ENCODE measurements around the gene F3.

F3 gene

DNA sequence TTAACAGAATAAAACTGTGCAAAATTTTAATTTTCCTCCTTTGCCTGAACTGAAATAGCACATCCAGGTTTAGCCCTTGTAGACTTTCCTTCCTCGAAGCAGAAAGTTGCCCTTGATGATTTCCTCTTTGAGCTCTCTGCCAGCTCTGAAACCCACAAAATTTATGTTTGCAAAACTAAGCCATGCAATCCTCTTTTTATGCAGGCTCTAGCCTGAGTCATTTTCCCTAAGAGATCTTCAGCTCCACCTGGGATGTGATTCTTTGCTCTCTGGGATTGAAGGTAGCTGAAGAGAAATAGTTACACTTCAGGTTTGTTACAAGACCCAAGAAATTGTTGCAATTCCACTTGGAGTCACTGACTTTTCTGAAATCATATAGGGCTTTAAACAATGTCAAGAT, 1.4 kb upstream of the F3 start:
- no peak overlapping the region for H3K4me3 ChIP-seq (ENCODE audit: low read depth, low read length)
- TF ChIP-seq, protein P1, sequence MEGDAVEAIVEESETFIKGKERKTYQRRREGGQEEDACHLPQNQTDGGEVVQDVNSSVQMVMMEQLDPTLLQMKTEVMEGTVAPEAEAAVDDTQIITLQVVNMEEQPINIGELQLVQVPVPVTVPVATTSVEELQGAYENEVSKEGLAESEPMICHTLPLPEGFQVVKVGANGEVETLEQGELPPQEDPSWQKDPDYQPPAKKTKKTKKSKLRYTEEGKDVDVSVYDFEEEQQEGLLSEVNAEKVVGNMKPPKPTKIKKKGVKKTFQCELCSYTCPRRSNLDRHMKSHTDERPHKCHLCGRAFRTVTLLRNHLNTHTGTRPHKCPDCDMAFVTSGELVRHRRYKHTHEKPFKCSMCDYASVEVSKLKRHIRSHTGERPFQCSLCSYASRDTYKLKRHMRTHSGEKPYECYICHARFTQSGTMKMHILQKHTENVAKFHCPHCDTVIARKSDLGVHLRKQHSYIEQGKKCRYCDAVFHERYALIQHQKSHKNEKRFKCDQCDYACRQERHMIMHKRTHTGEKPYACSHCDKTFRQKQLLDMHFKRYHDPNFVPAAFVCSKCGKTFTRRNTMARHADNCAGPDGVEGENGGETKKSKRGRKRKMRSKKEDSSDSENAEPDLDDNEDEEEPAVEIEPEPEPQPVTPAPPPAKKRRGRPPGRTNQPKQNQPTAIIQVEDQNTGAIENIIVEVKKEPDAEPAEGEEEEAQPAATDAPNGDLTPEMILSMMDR (IDR thresholded peaks at IDR 0.05; ENCODE audit: low read depth, low read length, missing control alignments): no peak
- DNase-seq (ENCODE audit: low read depth): no peak

- TF ChIP-seq, protein P1 (IDR thresholded peaks at IDR 0.05; ENCODE audit: low read depth, low read length, missing control alignments): no peak
- H3K4me3 ChIP-seq (ENCODE audit: low read depth, low read length): peak overlapping the region; percentile 56
- no peak for DNase-seq (ENCODE audit: low read depth)
Observed at GRCh38 chr1:94542088-94542870, 720 bp upstream of the F3 start.

GRCh38 chr1:94540440-94541245, 916 bp downstream of the F3 start:
- TF ChIP-seq, protein P1 (IDR thresholded peaks at IDR 0.05; ENCODE audit: low read depth, low read length, missing control alignments): no peak
- no peak for DNase-seq (ENCODE audit: low read depth)
- peak overlapping the region; percentile 56; the same call in 1 of the 2 replicates for H3K4me3 ChIP-seq (ENCODE audit: low read depth, low read length)

DNA sequence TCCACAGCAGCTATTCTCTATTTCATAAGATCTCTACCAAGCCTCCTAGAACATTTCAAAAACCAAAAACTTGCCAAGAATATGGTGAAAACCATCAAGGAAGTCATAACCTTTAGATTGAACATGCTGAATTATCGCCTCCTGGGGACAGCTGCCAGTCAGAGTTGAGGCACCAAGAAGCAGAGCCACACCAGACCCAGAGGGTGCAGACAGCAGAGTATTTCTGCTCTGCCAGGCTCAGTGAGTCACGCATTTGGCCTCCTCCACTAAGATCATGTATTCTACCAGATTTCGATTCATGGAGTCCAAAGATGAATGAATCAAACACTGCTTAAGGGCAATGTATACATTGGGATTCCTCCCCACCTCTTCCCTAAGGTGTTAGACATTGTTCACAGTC, 2.1 kb downstream of the F3 start:
- TF ChIP-seq, protein P1 (IDR thresholded peaks at IDR 0.05; ENCODE audit: low read depth, low read length, missing control alignments): no peak
- no peak for DNase-seq (ENCODE audit: low read depth)
- no peak overlapping the region for H3K4me3 ChIP-seq (ENCODE audit: low read depth, low read length)

- no peak overlapping the region for H3K4me3 ChIP-seq (ENCODE audit: low read depth, low read length)
- TF ChIP-seq, protein P1 (IDR thresholded peaks at IDR 0.05; ENCODE audit: low read depth, low read length, missing control alignments): no peak
- DNase-seq (ENCODE audit: low read depth): no peak
Observed at GRCh38 chr1:94538243-94538827, 3.2 kb downstream of the F3 start.

DNA sequence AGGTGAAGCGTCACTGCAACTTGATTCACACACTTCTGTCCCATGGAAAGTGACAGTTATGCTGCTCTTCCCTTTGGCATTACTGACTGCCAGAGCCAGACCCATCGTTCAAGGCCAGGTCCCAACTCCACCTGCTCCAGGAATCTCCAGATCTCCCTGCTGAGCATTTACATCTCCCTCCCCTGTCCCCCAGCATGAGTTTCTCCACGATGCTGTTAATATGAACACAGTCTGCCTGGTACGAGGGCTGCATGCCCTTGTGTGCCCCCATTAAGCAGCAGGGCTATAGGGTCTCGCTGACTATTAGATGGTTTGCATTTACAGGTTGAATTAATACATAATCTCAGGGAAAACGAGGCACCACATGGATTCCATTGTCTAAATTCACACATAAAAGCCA, 4.3 kb downstream of the F3 start:
- H3K4me3 ChIP-seq (ENCODE audit: low read depth, low read length): no peak overlapping the region
- TF ChIP-seq, protein P1 (IDR thresholded peaks at IDR 0.05; ENCODE audit: low read depth, low read length, missing control alignments): no peak
- no peak for DNase-seq (ENCODE audit: low read depth)

Measured in GM12864 (cell line).